ENCODE measurements around the gene SPEF2.

The SPEF2 gene

GRCh38 chr5:35859101-35859661 is 241.5 kb downstream of the SPEF2 start:
- no peak for DNase-seq

GRCh38 chr5:35860686-35861085 is 243.0 kb downstream of the SPEF2 start:
- DNase-seq: no peak

- no peak for DNase-seq
Observed at GRCh38 chr5:35861718-35862117, 244.1 kb downstream of the SPEF2 start.

- DNase-seq: no peak
Observed at GRCh38 chr5:35862126-35862525, 244.5 kb downstream of the SPEF2 start.

GRCh38 chr5:35863159-35863558 is 245.5 kb downstream of the SPEF2 start:
- DNase-seq: peak; percentile 63 to 82

Measured in Kasumi-1 (cell line).